22Rv1 (cell line): ENCODE data around the gene ADCY1.

Experiments used
- H3K27ac ChIP-seq: fragments of 450-650 bp; 2 replicates; pipeline ENCODE4 v1.5.1; 2017
- ZFX ChIP-seq: fragments of 450-650 bp; IDR thresholded peaks from 2 replicates; pipeline ENCODE4 v1.6.1; 2017; ENCODE audit warnings: antibody characterized with exemption, borderline replicate concordance
- TF ChIP-seq, protein P1 (sequence below): fragments of 450-650 bp; IDR thresholded peaks from 2 replicates; pipeline ENCODE4 v1.5.1; 2017; ENCODE audit warnings: mild to moderate bottlenecking

ADCY1 gene

DNA sequence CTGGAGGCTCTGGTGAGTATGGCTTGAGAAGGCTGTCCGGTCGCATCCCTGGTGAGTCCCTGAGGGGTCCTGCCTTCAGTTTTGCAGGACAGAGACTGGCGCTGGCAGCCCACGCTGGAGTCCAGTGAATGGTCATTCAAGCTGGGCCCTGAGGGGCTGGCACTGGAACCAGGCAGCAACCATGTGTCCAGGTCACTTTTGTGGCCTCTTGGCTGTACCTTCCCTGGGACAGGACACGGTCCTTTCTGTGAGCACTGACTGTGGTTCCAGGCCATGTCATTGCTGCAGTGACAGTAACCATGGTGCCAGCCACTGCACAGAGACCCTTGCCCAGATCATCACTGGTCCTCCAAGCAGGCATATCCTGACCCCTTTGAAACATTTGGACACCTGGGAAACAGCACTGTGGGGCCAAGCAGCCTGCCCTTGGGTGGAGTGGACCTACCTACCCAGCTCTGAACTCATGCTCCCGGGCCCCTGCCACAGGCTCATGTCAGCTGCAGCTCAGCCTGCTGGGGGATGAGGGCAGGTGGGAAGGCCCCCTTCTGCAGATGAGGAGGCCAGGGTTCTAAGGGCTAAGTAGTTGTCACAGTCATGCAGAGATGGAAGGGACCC, 72.1 kb downstream of the ADCY1 start:
- TF ChIP-seq, protein P1, sequence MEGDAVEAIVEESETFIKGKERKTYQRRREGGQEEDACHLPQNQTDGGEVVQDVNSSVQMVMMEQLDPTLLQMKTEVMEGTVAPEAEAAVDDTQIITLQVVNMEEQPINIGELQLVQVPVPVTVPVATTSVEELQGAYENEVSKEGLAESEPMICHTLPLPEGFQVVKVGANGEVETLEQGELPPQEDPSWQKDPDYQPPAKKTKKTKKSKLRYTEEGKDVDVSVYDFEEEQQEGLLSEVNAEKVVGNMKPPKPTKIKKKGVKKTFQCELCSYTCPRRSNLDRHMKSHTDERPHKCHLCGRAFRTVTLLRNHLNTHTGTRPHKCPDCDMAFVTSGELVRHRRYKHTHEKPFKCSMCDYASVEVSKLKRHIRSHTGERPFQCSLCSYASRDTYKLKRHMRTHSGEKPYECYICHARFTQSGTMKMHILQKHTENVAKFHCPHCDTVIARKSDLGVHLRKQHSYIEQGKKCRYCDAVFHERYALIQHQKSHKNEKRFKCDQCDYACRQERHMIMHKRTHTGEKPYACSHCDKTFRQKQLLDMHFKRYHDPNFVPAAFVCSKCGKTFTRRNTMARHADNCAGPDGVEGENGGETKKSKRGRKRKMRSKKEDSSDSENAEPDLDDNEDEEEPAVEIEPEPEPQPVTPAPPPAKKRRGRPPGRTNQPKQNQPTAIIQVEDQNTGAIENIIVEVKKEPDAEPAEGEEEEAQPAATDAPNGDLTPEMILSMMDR: no peak
- TF ChIP-seq ZFX: no peak
- no peak overlapping the region for H3K27ac ChIP-seq

GRCh38 chr7:45646996-45647825, 73.0 kb downstream of the ADCY1 start:
- no peak overlapping the region for H3K27ac ChIP-seq
- TF ChIP-seq, protein P1: no peak
- no peak for TF ChIP-seq ZFX

- TF ChIP-seq ZFX: no peak
- TF ChIP-seq, protein P1: no peak
- H3K27ac ChIP-seq: no peak overlapping the region
Measured at GRCh38 chr7:45647967-45648670, 74.0 kb downstream of the ADCY1 start.

DNA sequence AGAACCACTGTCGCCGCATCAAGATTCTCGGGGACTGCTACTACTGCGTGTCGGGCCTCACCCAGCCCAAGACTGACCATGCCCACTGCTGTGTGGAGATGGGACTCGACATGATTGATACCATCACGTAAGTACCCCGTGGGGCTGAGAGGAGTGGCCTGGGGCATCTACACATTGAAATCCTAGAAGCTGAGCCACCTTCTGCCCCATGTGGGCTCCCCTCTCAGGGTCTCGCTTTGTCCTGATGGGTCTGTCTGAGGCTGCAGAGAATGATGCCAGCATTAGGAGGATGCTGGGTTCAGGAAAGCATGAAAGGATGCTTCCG, 74.5 kb downstream of the ADCY1 start:
- TF ChIP-seq ZFX: no peak
- TF ChIP-seq, protein P1: no peak
- H3K27ac ChIP-seq: no peak overlapping the region

DNA sequence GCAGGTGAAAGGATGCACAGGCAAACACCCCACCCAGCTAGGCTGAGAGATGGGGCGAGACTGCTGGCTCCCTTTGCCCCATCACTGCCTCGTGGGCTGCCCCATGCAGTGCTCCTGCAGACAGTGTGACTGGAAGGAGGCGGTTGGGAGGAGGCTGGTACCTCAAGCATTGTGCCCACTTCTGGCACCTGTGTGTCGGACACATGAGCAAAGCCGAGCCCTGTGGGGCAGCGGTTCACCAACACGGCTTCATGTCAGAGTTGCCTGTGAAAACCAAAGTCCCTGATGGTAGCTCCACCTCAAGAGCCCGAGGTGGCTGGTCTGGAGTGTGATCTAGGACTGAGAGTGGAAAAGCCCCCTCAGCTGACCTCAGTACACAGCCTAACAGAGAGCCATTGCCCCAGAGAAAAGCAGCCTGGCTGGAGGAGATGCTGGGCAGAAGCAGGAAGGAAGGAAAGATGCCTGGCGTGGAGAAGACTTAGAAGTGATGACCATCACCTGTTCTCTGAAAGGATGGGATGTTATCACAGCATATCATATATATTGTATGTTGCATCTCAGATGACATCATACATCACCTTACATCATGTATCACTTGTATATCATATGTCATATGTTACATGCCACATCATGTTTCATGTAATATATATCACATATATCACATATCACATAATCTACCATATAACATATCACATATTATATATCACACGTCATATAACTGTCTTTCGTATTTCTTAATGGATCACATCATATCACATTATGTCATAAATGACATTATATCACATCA, 75.6 kb downstream of the ADCY1 start:
- H3K27ac ChIP-seq: no peak overlapping the region
- no peak for TF ChIP-seq ZFX
- TF ChIP-seq, protein P1: no peak

- no peak overlapping the region for H3K27ac ChIP-seq
- TF ChIP-seq, protein P1: no peak
- no peak for TF ChIP-seq ZFX
Measured at GRCh38 chr7:45650404-45651394, 76.5 kb downstream of the ADCY1 start.
